ENCODE data around the gene IGLON5. TPM values are rescaled to one million over a fixed set of nuclear protein-coding genes. Genes with fewer than 3 reads are reported as not detected.

The IGLON5 gene
- total RNA-seq, 4 donors from 2014 or later = not detected

DNA sequence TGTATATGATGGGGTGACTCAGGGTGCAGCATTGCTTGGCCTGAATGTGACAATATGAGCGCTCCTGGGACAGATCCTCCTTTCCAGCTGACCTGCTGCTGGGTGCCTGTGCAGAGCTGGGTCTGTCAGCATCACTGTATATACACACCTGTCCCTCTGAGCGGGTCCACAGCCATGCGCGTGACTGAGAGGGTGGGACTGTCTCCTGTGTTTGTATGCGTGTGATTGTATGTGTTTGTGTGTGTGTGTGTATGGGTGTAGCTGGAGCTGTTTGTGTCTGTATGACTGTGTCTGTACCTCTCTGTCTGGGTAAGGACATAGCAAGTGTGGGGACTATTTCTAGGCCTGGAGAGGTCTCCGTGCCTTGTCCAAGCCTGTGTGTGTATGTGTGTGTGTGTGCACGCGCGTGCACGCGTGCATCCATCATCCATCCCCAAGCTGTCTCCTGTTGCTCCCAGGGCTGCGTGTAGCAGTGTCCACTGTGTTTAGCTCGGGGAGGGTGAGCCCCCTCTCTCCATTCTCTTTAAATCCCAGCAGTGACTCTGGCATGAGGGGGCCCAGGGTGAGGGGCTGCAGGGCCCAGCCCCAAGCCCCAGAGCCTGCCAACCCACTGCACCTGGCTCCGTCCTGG lies 8.3 kb downstream of the IGLON5 start:
- no peak overlapping the region for H3K4me3 ChIP-seq
- H3K27ac ChIP-seq = no peak overlapping the region
- WGBS, 2 donors (ENCODE audit: low coverage in 1 of 2) = 60 to 61% methylated on average over 2 of the region's 14 CpGs
- TF ChIP-seq, protein P1, sequence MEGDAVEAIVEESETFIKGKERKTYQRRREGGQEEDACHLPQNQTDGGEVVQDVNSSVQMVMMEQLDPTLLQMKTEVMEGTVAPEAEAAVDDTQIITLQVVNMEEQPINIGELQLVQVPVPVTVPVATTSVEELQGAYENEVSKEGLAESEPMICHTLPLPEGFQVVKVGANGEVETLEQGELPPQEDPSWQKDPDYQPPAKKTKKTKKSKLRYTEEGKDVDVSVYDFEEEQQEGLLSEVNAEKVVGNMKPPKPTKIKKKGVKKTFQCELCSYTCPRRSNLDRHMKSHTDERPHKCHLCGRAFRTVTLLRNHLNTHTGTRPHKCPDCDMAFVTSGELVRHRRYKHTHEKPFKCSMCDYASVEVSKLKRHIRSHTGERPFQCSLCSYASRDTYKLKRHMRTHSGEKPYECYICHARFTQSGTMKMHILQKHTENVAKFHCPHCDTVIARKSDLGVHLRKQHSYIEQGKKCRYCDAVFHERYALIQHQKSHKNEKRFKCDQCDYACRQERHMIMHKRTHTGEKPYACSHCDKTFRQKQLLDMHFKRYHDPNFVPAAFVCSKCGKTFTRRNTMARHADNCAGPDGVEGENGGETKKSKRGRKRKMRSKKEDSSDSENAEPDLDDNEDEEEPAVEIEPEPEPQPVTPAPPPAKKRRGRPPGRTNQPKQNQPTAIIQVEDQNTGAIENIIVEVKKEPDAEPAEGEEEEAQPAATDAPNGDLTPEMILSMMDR (IDR thresholded peaks at IDR 0.05) = no peak
- ATAC-seq = no peak
- no peaks in the 10 kb centered on the region for H3K36me3 ChIP-seq
- H3K27me3 ChIP-seq = peaks cover 93% of the 10 kb centered on the region
- H3K9me3 ChIP-seq = no peaks in the 10 kb centered on the region
- no peaks in the 10 kb centered on the region for H3K4me1 ChIP-seq

GRCh38 chr19:51320280-51320657 lies 8.8 kb downstream of the IGLON5 start:
- WGBS, 2 donors (ENCODE audit: low coverage in 1 of 2) = 0 to 24% methylated on average over 1 to 6 of the region's 14 CpGs

GRCh38 chr19:51321799-51322198 lies 10.4 kb downstream of the IGLON5 start:
- Histone ChIP-seq H3K4me3 (no peak overlapping the region), H3K9me3 (no peaks in the 10 kb centered on the region), H3K36me3 (no peaks in the 10 kb centered on the region), H3K4me1 (peaks cover 0 to under 1% (median 0%) of the 10 kb centered on the region in 3 donors), H3K27me3 (peaks cover 92% of the 10 kb centered on the region), H3K27ac (no peak overlapping the region)
- ATAC-seq = no peak
- TF ChIP-seq, protein P1 (IDR thresholded peaks at IDR 0.05) = no peak
- TF ChIP-seq EP300 (IDR thresholded peaks at IDR 0.05) (no peak), POLR2AphosphoS5 (IDR thresholded peaks at IDR 0.05) (no peak), POLR2A (IDR thresholded peaks at IDR 0.05) (no peak)
- 100% methylated on average over 1 of the region's 14 CpGs; no CpG with 5 or more reads in 1 of the 2 donors for WGBS, 2 donors (ENCODE audit: low coverage in 1 of 2)

More at GRCh38 chr19:51320280-51320657, 8.8 kb downstream of the IGLON5 start:
- ATAC-seq = no peak
- no peak overlapping the region for H3K4me3 ChIP-seq
- TF ChIP-seq POLR2AphosphoS5 (IDR thresholded peaks at IDR 0.05) = no peak
- TF ChIP-seq, protein P1 (IDR thresholded peaks at IDR 0.05) = no peak
- TF ChIP-seq EP300 (IDR thresholded peaks at IDR 0.05) = no peak
- no peak for TF ChIP-seq POLR2A (IDR thresholded peaks at IDR 0.05)
- no peaks in the 10 kb centered on the region for H3K4me1 ChIP-seq
- no peaks in the 10 kb centered on the region for H3K9me3 ChIP-seq
- no peaks in the 10 kb centered on the region for H3K36me3 ChIP-seq
- no peak overlapping the region for H3K27ac ChIP-seq
- H3K27me3 ChIP-seq = peaks cover 89% of the 10 kb centered on the region

DNA sequence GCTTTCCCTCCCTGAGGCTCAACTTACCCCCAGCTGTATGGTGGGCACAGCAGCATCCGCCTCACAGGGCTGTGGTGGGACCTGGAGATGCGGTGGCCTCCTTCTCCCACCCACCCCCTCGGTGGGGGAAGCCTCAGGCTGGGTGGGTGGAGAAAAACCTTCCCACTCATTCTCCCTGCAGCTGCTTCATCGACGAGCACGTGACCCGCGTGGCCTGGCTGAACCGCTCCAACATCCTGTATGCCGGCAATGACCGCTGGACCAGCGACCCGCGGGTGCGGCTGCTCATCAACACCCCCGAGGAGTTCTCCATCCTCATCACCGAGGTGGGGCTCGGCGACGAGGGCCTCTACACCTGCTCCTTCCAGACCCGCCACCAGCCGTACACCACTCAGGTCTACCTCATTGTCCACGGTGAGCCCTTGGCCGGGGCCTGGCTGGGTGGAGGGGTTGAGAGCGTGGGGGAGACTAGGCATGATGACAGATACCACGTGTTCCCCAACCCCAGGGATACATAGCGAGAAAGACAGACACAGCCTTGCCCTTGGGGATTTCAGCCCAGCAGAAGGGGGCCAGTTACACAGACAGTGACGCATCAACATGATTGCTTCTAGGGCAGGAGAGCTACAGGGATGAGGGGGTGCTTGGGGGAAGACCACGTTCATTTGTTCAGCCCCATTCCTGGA lies 12.2 kb downstream of the IGLON5 start:
- H3K36me3 ChIP-seq = no peaks in the 10 kb centered on the region
- no peak overlapping the region for H3K4me3 ChIP-seq
- TF ChIP-seq EP300 (IDR thresholded peaks at IDR 0.05) = no peak
- no peak for TF ChIP-seq POLR2AphosphoS5 (IDR thresholded peaks at IDR 0.05)
- TF ChIP-seq, protein P1 (IDR thresholded peaks at IDR 0.05) = no peak
- no peak for TF ChIP-seq POLR2A (IDR thresholded peaks at IDR 0.05)
- H3K4me1 ChIP-seq = peaks cover 0 to 13% (median 0%) of the 10 kb centered on the region in 3 donors
- no peak for ATAC-seq
- H3K9me3 ChIP-seq = no peaks in the 10 kb centered on the region
- 49% methylated on average over 6 of the region's 29 CpGs; no CpG with 5 or more reads in 1 of the 2 donors for WGBS, 2 donors (ENCODE audit: low coverage in 1 of 2)
- no peak overlapping the region for H3K27ac ChIP-seq
- H3K27me3 ChIP-seq = peaks cover 92% of the 10 kb centered on the region

DNA sequence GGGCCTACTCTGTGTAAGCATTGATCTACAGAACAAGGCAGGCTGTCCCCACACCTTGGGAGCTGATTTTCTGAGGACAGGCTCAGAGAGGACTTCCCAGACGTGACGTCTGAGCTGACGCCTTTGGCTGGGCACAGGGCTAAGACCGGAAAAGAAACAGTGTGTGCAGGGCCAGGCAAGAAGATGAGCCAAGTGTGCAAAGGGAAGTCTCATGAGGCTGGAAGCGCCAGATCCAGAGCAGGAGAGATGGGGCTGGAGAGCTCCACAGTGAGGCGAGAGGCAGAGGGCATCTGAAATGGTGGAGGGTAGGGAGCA lies 12.7 kb downstream of the IGLON5 start:
- Histone ChIP-seq H3K27ac (no peak overlapping the region), H3K4me1 (peaks cover 0 to 13% (median 0%) of the 10 kb centered on the region in 3 donors), H3K27me3 (peaks cover 92% of the 10 kb centered on the region), H3K4me3 (no peak overlapping the region), H3K36me3 (no peaks in the 10 kb centered on the region), H3K9me3 (no peaks in the 10 kb centered on the region)
- 75% methylated on average over 6 of the region's 6 CpGs; no CpG with 5 or more reads in 1 of the 2 donors for WGBS, 2 donors (ENCODE audit: low coverage in 1 of 2)
- TF ChIP-seq POLR2A (IDR thresholded peaks at IDR 0.05) (no peak), POLR2AphosphoS5 (IDR thresholded peaks at IDR 0.05) (no peak), EP300 (IDR thresholded peaks at IDR 0.05) (no peak)
- TF ChIP-seq, protein P1 (IDR thresholded peaks at IDR 0.05) = no peak
- ATAC-seq = no peak

All from gastroesophageal sphincter (tissue), 4 donors.